ENCODE measurements around the gene NOP10.

DNA sequence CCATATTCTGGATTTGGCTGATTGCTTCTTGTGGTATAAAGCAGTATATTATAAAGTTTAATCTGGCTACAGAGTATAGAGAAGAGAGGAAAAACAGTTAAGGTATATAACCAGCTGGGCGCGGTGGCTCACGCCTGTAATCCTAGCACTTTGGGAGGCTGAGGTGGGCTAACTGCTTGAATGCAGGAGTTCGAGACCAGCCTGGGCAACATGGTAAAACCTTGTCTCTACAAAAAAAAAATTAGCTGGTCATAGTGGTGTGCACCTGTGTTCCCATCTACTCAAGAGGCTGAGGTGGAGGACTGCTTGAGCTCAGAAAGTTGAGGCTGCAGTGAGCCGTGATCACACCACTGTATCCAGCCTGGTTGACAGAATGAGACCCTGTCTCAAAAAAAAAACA is 12.7 kb downstream of the NOP10 start:
- TF ChIP-seq, protein P1, sequence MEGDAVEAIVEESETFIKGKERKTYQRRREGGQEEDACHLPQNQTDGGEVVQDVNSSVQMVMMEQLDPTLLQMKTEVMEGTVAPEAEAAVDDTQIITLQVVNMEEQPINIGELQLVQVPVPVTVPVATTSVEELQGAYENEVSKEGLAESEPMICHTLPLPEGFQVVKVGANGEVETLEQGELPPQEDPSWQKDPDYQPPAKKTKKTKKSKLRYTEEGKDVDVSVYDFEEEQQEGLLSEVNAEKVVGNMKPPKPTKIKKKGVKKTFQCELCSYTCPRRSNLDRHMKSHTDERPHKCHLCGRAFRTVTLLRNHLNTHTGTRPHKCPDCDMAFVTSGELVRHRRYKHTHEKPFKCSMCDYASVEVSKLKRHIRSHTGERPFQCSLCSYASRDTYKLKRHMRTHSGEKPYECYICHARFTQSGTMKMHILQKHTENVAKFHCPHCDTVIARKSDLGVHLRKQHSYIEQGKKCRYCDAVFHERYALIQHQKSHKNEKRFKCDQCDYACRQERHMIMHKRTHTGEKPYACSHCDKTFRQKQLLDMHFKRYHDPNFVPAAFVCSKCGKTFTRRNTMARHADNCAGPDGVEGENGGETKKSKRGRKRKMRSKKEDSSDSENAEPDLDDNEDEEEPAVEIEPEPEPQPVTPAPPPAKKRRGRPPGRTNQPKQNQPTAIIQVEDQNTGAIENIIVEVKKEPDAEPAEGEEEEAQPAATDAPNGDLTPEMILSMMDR (IDR thresholded peaks at IDR 0.05) = no peak
- no peak for TF ChIP-seq POLR2A (IDR thresholded peaks at IDR 0.05)
